ENCODE measurements around the gene KAT6B.

GRCh38 chr10:74896788-74897527 is 70.6 kb downstream of the KAT6B start:
- no peak for TF ChIP-seq CTCF (IDR thresholded peaks at IDR 0.05)
- TF ChIP-seq EP300 (IDR thresholded peaks at IDR 0.05), result no peak
- TF ChIP-seq POLR2A (IDR thresholded peaks at IDR 0.05), result no peak
- no peak for TF ChIP-seq POLR2AphosphoS5 (IDR thresholded peaks at IDR 0.05)

All from sigmoid colon (tissue), 4 donors.